NCI-H748 (cell line): ENCODE results near the gene UBE2L3.
"Not testable (repeated sequence)": the region's sequence is repeated elsewhere in the genome, so short reads cannot be mapped to it uniquely, and the experiment has no call there.

Source experiments
- DNase-seq: peaks from one replicate; lab custom pipeline; 2025; ENCODE audit not compliant: unreplicated experiment; lab: John Stamatoyannopoulos, UW

UBE2L3 gene

DNA sequence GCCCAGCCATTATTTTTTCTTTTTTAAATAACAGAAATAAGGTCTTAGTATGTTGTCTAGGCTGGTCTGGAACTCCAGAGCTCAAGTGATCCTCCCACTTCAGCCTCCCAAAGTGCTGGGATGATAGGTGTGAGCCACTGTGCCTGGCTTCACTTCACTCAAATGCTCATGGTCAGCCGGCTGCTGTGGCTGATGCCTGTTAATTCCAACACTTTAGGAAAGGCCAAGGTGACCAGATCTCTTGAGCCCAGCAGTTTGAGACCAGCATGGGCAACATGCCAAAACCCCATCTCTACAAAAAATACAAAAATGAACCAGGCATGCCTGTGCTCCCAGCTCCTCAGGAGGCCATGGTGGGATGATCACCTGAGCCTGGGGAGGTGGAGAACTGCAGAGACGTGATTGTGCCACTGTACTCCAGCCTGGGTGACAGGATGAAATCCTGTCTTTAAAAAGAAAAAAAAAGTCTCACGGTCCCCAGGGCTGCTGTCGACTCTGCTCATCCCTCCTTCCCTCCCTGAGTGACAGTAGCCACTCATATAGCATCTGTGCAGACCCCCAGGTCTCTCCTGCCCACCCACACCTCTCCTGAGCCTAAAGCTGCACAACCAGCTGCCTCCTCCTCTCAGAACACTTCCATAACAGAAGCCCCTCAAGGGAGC is 58.7 kb downstream of the UBE2L3 start:
- no peak for DNase-seq

DNA sequence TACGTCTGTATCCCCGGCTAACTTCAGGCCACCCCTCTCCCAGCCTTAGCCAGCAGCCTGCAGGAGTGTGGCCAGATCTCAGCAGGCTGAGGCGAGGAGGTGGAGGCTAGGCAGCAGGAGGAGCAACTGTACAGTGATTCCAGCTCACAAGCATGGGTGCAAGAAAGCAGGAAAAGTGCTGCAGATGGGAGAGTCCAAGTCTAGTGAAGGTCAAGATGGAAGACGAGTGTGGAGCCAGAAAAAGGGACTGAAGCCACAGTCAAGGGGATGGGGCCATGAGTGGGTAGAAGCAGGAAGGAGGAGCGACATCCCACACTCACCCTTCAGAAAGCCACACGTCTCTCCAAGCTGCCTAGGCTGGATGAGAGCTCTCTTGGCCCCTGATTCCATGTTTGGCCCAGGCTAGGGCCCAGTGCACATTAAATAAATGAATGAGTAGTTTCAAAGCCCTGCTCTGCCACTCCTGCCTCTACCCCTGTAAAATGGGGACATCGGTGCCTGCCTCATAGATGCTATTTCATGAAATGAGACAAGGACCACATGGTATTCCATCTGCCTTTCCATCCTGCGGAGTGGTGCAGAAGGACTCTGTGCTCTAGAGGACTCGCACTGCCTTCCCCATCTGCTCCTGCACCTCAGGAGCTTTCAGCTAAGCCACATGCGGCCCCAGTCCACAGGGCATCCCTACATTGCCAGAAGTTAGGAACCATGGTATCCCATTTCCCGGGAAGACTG is 59.4 kb downstream of the UBE2L3 start:
- DNase-seq, result no peak

DNA sequence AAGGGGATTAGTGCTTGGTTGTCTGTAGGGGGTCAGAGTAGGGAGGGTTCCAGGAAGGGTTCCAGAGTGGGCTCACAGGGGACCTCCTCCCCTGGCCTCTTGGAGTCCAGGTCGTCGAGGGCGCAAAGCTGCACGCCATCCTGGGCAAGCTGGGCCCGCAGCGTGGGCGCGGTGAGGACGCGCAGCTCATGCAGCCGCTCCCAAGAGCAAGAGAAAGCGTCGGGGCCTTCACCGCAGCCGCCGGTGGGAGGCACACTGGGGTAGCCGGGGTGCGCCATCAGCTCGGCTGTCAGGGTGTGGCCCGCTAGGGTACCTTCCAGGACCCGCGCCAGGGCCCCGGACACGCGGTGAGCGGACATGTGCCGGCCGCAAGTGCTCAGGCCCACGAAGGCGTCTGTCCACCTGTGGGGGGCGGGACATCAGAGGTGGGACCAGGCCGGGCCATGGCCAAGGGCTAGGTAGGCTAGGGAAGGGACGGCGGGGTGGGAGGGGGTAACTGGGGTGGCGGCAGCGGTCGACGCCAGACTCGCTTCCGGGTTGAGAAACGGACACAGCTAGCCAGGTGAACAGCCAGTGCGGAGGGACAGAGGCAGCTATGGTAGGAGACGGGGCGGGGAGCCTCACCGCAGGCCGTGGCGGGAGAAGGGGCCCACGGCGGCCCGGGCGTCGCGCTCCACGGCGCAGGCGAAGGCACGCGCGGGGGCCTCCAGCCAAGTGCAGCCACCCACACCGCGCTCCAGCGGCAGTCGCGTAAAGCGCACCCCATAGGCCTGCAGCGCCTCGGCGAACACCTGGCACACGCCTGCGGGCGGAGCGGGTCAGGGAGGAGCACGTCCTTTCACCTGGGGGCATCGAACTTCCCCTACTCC is 61.1 kb downstream of the UBE2L3 start:
- DNase-seq, result no peak

- peak; percentile 88 for DNase-seq
These were observed 62.0 kb downstream of the UBE2L3 start, which contains the start of gene YDJC for GRCh38 chr22:21629255-21630149. Gene YDJC (minus strand): TSS chr22:21630022. CDS start chr22:21630014, 8 bp downstream.

- no peak for DNase-seq
These were observed 63.5 kb downstream of the UBE2L3 start for GRCh38 chr22:21631025-21631424.

- peak; percentile 81 for DNase-seq
These were observed 64.9 kb downstream of the UBE2L3 start, which contains the start of gene CCDC116 for GRCh38 chr22:21632237-21632895. Gene CCDC116 (plus strand): TSS chr22:21632760. CDS start chr22:21633182, 422 bp downstream.

GRCh38 chr22:21632931-21633330 is 65.4 kb downstream of the UBE2L3 start:
- no peak for DNase-seq

GRCh38 chr22:21633481-21633880 is 66.0 kb downstream of the UBE2L3 start:
- DNase-seq, result no peak

GRCh38 chr22:21634081-21634480 is 66.6 kb downstream of the UBE2L3 start:
- no peak for DNase-seq

DNA sequence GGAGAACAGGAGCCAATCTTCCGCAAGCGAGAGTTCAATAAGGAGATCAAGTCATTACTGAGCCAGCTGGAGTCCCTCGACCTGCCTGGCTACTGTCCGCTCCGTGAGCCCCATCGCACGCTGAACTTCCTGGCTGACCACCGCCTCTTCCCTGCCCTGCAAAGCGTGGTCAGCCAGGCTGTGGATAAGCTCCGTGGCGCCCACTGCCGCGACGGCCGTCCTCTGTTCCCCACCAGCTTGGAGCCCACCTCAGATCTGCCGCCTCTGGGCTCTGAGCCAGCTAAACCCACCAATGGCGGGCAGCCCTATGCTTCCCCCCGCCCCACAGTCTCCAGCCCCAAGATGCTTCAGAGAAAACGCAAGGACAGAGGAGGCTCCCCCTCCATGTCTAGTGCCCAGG is 67.3 kb downstream of the UBE2L3 start:
- no peak for DNase-seq

GRCh38 chr22:21635771-21636510 is 68.4 kb downstream of the UBE2L3 start:
- no peak for DNase-seq

DNA sequence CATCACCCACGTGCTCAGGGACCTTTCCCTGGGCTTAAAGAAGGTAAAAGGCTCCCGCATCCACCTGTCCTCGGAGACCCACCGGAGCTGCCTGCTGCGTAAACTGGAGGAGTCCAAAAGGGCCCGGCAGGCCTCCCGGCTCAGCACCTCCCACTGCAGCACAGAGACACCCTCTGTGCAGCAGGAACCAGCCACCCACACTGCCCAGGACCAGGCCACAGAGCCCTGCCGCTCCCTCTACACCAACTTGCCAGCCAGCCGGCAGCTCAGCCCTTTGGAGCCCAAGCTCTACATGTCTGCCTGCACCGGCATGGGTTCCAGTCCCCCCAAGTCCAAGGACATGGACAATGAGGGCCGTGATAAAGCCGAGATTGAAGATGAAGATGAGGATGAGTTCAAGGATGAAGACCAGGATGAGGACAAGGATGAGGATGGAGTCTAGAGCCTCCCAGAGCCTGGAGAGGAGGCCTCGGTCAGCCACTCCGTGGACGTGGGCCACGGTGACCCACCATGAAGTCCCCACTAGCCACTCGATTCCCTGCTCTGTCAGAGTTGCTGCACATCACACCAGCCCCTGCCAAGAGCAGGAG is 69.2 kb downstream of the UBE2L3 start:
- DNase-seq, result no peak

- DNase-seq, result not testable (repeated sequence)
These were observed 69.9 kb downstream of the UBE2L3 start for GRCh38 chr22:21637450-21637849.

DNA sequence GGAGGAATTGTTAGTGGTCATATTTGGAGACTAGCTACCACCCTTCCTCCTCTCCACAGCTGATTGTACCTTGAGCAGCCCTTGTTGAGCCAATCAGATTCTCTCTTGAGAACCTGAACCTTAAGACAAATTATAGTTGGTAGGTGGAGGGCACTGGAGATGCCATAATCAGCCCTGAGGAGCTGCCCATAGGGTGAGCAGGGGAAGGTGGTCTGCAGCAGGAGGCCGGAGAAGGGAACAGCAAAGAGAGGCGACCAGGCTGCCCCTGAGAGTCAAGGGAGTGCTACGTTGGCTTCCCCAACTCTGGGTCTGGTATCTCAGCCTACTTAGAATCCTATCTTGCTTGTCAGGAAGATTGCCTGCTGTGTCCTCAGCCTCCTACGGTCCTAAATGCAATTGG is 71.8 kb downstream of the UBE2L3 start:
- DNase-seq, result no peak

- no peak for DNase-seq
These were observed 73.3 kb downstream of the UBE2L3 start for GRCh38 chr22:21640810-21641209.

GRCh38 chr22:21641417-21641788 is 73.9 kb downstream of the UBE2L3 start:
- peak; percentile 46 for DNase-seq

GRCh38 chr22:21641789-21642583 is 74.5 kb downstream of the UBE2L3 start, which contains the start of gene SDF2L1:
Gene SDF2L1 (plus strand): TSS chr22:21642302. CDS start chr22:21642337, 35 bp downstream.
- peak; percentile 96 for DNase-seq
